K562 (cell line): ENCODE data around the gene SMNDC1. TPM values are rescaled to one million over a fixed set of nuclear protein-coding genes. Genes with fewer than 3 reads are reported as not detected.

ENCODE experiments used
- ARHGAP35 ChIP-seq: fragments of 450-650 bp; IDR thresholded peaks from 2 replicates; pipeline ENCODE4 v1.6.1; 2018; ENCODE audit not compliant: partially characterized antibody
- CSDE1 ChIP-seq, 2 experiments: fragments of 450-650 bp; IDR thresholded peaks; 2 replicates each; pipeline ENCODE4 v1.6.1; 2016; ENCODE audit warnings: mild to moderate bottlenecking in 1 of 2
- HDGF ChIP-seq: fragments of 450-650 bp; IDR thresholded peaks from 2 replicates; pipeline ENCODE4 v1.6.1; 2016
- LCOR ChIP-seq: sonication (generic); formaldehyde crosslinking; IDR thresholded peaks from 2 replicates; pipeline ENCODE4 v1.8.0; 2022; ENCODE audit warnings: mild to moderate bottlenecking, missing genetic modification reagents
- PREB ChIP-seq: sonication (generic); formaldehyde crosslinking; IDR thresholded peaks from 2 replicates; pipeline ENCODE4 v1.8.1; 2023; ENCODE audit warnings: mild to moderate bottlenecking, missing genetic modification reagents
- RFX7 ChIP-seq: fragments of 250-450 bp; sonication (Bioruptor Pico); IDR thresholded peaks from 2 replicates; pipeline ENCODE4 v1.5.1; 2021; ENCODE audit warnings: mild to moderate bottlenecking
- TRIM28 ChIP-seq: fragments of 450-650 bp; IDR thresholded peaks from 2 replicates; pipeline ENCODE4 v1.6.1; 2017
- WHSC1 ChIP-seq: IDR thresholded peaks from one replicate; pipeline ENCODE4 v1.6.1; 2012; ENCODE audit warnings: low read length, control low read depth, inconsistent platforms
- ZFPM2 ChIP-seq: fragments of 250-450 bp; sonication (Bioruptor Pico); IDR thresholded peaks from 2 replicates; pipeline ENCODE4 v1.5.1; 2022; ENCODE audit warnings: mild to moderate bottlenecking
- ZKSCAN3 ChIP-seq: fragments of 250-450 bp; sonication (Bioruptor Pico); IDR thresholded peaks from 2 replicates; pipeline ENCODE4 v1.4.0; 2020
- ZNF217 ChIP-seq: sonication (generic); formaldehyde crosslinking; IDR thresholded peaks from 2 replicates; pipeline ENCODE4 v1.8.0; 2022; ENCODE audit warnings: mild to moderate bottlenecking, missing genetic modification reagents
- ZNF311 ChIP-seq: fragments of 250-450 bp; sonication (Bioruptor Pico); IDR thresholded peaks from 2 replicates; pipeline ENCODE4 v1.4.0; 2020; ENCODE audit warnings: mild to moderate bottlenecking, moderate library complexity
- ZNF384 ChIP-seq: IDR thresholded peaks from 2 replicates; pipeline ENCODE4 v1.6.1; 2012; ENCODE audit warnings: low read depth, low read length, improper control_type of control experiment
- ZNF398 ChIP-seq: fragments of 250-450 bp; sonication (Bioruptor Pico); IDR thresholded peaks from 2 replicates; pipeline ENCODE4 v1.8.0; 2021; ENCODE audit warnings: moderate library complexity, mild to moderate bottlenecking, inconsistent platforms
- ZNF586 ChIP-seq: fragments of 450-650 bp; formaldehyde crosslinking; conservative IDR thresholded peaks from 2 replicates; pipeline ENCODE4 v1.4.0; 2020; ENCODE audit warnings: mild to moderate bottlenecking, moderate library complexity
- polyA plus RNA-seq, 8 experiments: library from polyadenylated mRNA; depleted of rRNA in 4 of 8; stranded (reverse) in 5 of 8; unstranded in 3 of 8; fragments of >200 nt; fragmentation: Nextera tagmentation in 2 of 8; fragmentation: Illumina TruSeq in 1 of 8; extraction: Ambion mirVana in 2 of 8; extraction: Trizol in 1 of 8; gene quantifications; 2 replicates each; pipeline versions ENCODE4 v1.2.1 to v1.2.3, GENCODE V29; 2011 to 2014; ENCODE audit warnings: inconsistent platforms in 1 of 8, missing spikeins in 1 of 8
- total RNA-seq, 7 experiments: library from RNA; depleted of rRNA in 6 of 7; stranded (reverse); fragments of >200 nt in 6 of 7; fragmentation: Illumina TruSeq in 2 of 7; extraction: Trizol in 2 of 7; gene quantifications; 2 replicates each; pipeline versions ENCODE4 v1.2.1 to v1.2.3, GENCODE V29; 2011 to 2021; ENCODE audit warnings: low replicate concordance in 1 of 7
- TF ChIP-seq, protein P1 (sequence below): fragments of 450-650 bp; conservative IDR thresholded peaks from 2 replicates; pipeline ENCODE4 v1.6.1; 2016; ENCODE audit warnings: missing genetic modification characterization, low read depth, mild to moderate bottlenecking, control low read depth, missing compliant biosample characterization
- TF ChIP-seq, protein P2 (sequence below), 2 experiments: fragments of 450-650 bp in 1 of 2; sonication (generic) in 1 of 2; formaldehyde crosslinking; conservative IDR thresholded peaks; 2 replicates each; pipeline versions ENCODE4 v1.4.0 to v1.8.1; 2020 to 2022; ENCODE audit warnings: mild to moderate bottlenecking in 1 of 2, missing genetic modification reagents in 1 of 2
- TF ChIP-seq, protein P3 (sequence below), 2 experiments: fragments of 450-650 bp in 1 of 2; IDR thresholded peaks; 2 replicates each; pipeline ENCODE4 v1.6.1; 2011 to 2017; ENCODE audit warnings: low read depth in 2 of 2, antibody characterized with exemption in 1 of 2, borderline replicate concordance in 1 of 2, low read length in 1 of 2, mild to moderate bottlenecking in 1 of 2, mixed read lengths in 1 of 2; ENCODE audit not compliant: control insufficient read depth in 1 of 2

SMNDC1 gene
- total and polyA plus RNA-seq, 9 of the 15 experiments (the other 6 are each of a cell fraction or from before 2014, with no cell fraction given): 6.8 to 35.8 (median 12.3) TPM

- no peak for TF ChIP-seq ZNF398 (CRISPR knock-in tag)
- TF ChIP-seq WHSC1: no peak
- no peak for TF ChIP-seq HDGF
- TF ChIP-seq LCOR: no peak
- TF ChIP-seq, protein P1, sequence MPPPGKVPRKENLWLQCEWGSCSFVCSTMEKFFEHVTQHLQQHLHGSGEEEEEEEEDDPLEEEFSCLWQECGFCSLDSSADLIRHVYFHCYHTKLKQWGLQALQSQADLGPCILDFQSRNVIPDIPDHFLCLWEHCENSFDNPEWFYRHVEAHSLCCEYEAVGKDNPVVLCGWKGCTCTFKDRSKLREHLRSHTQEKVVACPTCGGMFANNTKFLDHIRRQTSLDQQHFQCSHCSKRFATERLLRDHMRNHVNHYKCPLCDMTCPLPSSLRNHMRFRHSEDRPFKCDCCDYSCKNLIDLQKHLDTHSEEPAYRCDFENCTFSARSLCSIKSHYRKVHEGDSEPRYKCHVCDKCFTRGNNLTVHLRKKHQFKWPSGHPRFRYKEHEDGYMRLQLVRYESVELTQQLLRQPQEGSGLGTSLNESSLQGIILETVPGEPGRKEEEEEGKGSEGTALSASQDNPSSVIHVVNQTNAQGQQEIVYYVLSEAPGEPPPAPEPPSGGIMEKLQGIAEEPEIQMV (tag): no peak
- no peak for TF ChIP-seq ZFPM2 (CRISPR knock-in tag)
- no peak for TF ChIP-seq ZNF311
- no peak for TF ChIP-seq ZNF384
- no peak for TF ChIP-seq ZKSCAN3 (CRISPR knock-in tag)
- TF ChIP-seq ARHGAP35: peak; percentile 89
- TF ChIP-seq, protein P2, sequence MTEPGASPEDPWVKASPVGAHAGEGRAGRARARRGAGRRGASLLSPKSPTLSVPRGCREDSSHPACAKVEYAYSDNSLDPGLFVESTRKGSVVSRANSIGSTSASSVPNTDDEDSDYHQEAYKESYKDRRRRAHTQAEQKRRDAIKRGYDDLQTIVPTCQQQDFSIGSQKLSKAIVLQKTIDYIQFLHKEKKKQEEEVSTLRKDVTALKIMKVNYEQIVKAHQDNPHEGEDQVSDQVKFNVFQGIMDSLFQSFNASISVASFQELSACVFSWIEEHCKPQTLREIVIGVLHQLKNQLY (CRISPR knock-in tag; conservative IDR thresholded peaks at IDR 0.05): no peak
- no peak for TF ChIP-seq ZNF217 (CRISPR knock-in tag)
- TF ChIP-seq, protein P3, sequence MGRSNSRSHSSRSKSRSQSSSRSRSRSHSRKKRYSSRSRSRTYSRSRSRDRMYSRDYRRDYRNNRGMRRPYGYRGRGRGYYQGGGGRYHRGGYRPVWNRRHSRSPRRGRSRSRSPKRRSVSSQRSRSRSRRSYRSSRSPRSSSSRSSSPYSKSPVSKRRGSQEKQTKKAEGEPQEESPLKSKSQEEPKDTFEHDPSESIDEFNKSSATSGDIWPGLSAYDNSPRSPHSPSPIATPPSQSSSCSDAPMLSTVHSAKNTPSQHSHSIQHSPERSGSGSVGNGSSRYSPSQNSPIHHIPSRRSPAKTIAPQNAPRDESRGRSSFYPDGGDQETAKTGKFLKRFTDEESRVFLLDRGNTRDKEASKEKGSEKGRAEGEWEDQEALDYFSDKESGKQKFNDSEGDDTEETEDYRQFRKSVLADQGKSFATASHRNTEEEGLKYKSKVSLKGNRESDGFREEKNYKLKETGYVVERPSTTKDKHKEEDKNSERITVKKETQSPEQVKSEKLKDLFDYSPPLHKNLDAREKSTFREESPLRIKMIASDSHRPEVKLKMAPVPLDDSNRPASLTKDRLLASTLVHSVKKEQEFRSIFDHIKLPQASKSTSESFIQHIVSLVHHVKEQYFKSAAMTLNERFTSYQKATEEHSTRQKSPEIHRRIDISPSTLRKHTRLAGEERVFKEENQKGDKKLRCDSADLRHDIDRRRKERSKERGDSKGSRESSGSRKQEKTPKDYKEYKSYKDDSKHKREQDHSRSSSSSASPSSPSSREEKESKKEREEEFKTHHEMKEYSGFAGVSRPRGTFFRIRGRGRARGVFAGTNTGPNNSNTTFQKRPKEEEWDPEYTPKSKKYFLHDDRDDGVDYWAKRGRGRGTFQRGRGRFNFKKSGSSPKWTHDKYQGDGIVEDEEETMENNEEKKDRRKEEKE (IDR thresholded peaks at IDR 0.05; ENCODE audit: borderline replicate concordance in 1 of 2, control insufficient read depth in 1 of 2, low read depth in 2 of 2, low read length in 1 of 2): no peak
- no peak for TF ChIP-seq RFX7 (CRISPR knock-in tag)
- no peak for TF ChIP-seq PREB
- TF ChIP-seq CSDE1 (IDR thresholded peaks at IDR 0.05): no peak
- no peak for TF ChIP-seq TRIM28
- TF ChIP-seq ZNF586: no peak
Measured at GRCh38 chr10:110304780-110305421, at the start of gene SMNDC1 (continued).
